ENCODE results near the gene PPP1R18.
"Not testable (repeated sequence)": the region's sequence is repeated elsewhere in the genome, so short reads cannot be mapped to it uniquely, and the experiment has no call there.

Gene PPP1R18

GRCh38 chr6:30666300-30666699 lies 20.1 kb downstream of the PPP1R18 start:
- DNase-seq (ENCODE audit: low read depth in 2 of 2), result peak; percentile 50 to 53

GRCh38 chr6:30664994-30665767 lies 21.3 kb downstream of the PPP1R18 start:
- DNase-seq (ENCODE audit: low read depth in 2 of 2), result no peak

- not testable (repeated sequence) for DNase-seq (ENCODE audit: low read depth in 2 of 2)
Observed at GRCh38 chr6:30657922-30658321, 28.5 kb downstream of the PPP1R18 start.

- DNase-seq (ENCODE audit: low read depth in 2 of 2), result no peak
Observed at GRCh38 chr6:30657454-30657853, 29.0 kb downstream of the PPP1R18 start.

- no peak for DNase-seq (ENCODE audit: low read depth in 2 of 2)
Observed at GRCh38 chr6:30656513-30656912, 29.9 kb downstream of the PPP1R18 start.

- DNase-seq (ENCODE audit: low read depth in 2 of 2), result no peak
Observed at GRCh38 chr6:30655743-30656094, 30.7 kb downstream of the PPP1R18 start.

GRCh38 chr6:30654798-30655742 lies 31.4 kb downstream of the PPP1R18 start:
- DNase-seq (ENCODE audit: low read depth in 2 of 2), result no peak

GRCh38 chr6:30651143-30651542 lies 35.3 kb downstream of the PPP1R18 start:
- DNase-seq (ENCODE audit: low read depth in 2 of 2), result no peak

GRCh38 chr6:30647242-30648116 lies 39.0 kb downstream of the PPP1R18 start:
- DNase-seq (ENCODE audit: low read depth in 2 of 2), result peak; percentile 74 to 80

- DNase-seq (ENCODE audit: low read depth in 2 of 2), result peak; percentile 87 to 88
Observed at GRCh38 chr6:30646450-30647241, 39.8 kb downstream of the PPP1R18 start, which contains the start of gene C6orf136. TSS of gene C6orf136 (plus strand) at chr6:30647133. CDS start at chr6:30647232, 99 bp downstream.

GRCh38 chr6:30645989-30646388 lies 40.5 kb downstream of the PPP1R18 start:
- DNase-seq (ENCODE audit: low read depth in 2 of 2), result no peak

GRCh38 chr6:30644769-30645168 lies 41.7 kb downstream of the PPP1R18 start:
- DNase-seq (ENCODE audit: low read depth in 2 of 2), result no peak

- DNase-seq (ENCODE audit: low read depth in 2 of 2), result no peak
Observed at GRCh38 chr6:30643656-30644055, 42.8 kb downstream of the PPP1R18 start.

GRCh38 chr6:30641048-30641447 lies 45.4 kb downstream of the PPP1R18 start:
- DNase-seq (ENCODE audit: low read depth in 2 of 2), result no peak

- no peak for DNase-seq (ENCODE audit: low read depth in 2 of 2)
Observed at GRCh38 chr6:30640481-30640880, 46.0 kb downstream of the PPP1R18 start.

- no peak for DNase-seq (ENCODE audit: low read depth in 2 of 2)
Observed at GRCh38 chr6:30635834-30636233, 50.6 kb downstream of the PPP1R18 start.

GRCh38 chr6:30626484-30627366 lies 59.7 kb downstream of the PPP1R18 start, which contains the start of gene ATAT1:
TSS of gene ATAT1 (plus strand) at chr6:30626874.
- peak; percentile 78 to 81 for DNase-seq (ENCODE audit: low read depth in 2 of 2)
